Trophoblast cell (in vitro differentiated cells and primary cell): ENCODE measurements around the gene STRIP2.

Source experiments
- DNase-seq, 2 donors: peaks; one replicate each; pipeline ENCODE4 v3.0.0-alpha.2; 2016
- H2AFZ ChIP-seq: 2 replicates; pipeline ENCODE4 v1.6.1; 2013; ENCODE audit warnings: low read length, moderate library complexity, mild to moderate bottlenecking; ENCODE audit not compliant: insufficient read depth, poor library complexity
- H2AK5ac ChIP-seq: 2 replicates; pipeline ENCODE4 v1.6.1; 2013; ENCODE audit warnings: mild to moderate bottlenecking, low read length
- H2BK120ac ChIP-seq: 2 replicates; pipeline ENCODE4 v1.6.1; 2013; ENCODE audit warnings: low read length, mild to moderate bottlenecking, moderate library complexity; ENCODE audit not compliant: insufficient read depth, poor library complexity
- H2BK12ac ChIP-seq: 2 replicates; pipeline ENCODE4 v1.6.1; 2013; ENCODE audit warnings: mild to moderate bottlenecking, low read length, moderate library complexity
- H2BK5ac ChIP-seq: 2 replicates; pipeline ENCODE4 v1.6.1; 2013; ENCODE audit warnings: low read length, low read depth, moderate library complexity, mild to moderate bottlenecking; ENCODE audit not compliant: poor library complexity
- H3K14ac ChIP-seq: 2 replicates; pipeline ENCODE4 v1.6.1; 2013; ENCODE audit warnings: mild to moderate bottlenecking, low read length
- H3K18ac ChIP-seq: 2 replicates; pipeline ENCODE4 v1.6.1; 2013; ENCODE audit warnings: mild to moderate bottlenecking, low read length
- H3K23ac ChIP-seq: 2 replicates; pipeline ENCODE4 v1.6.1; 2013; ENCODE audit warnings: low read length
- H3K27ac ChIP-seq: 2 replicates; pipeline ENCODE4 v1.5.1; 2013; ENCODE audit warnings: low read depth, mild to moderate bottlenecking, inconsistent platforms, low read length, moderate library complexity
- H3K27me3 ChIP-seq: 2 replicates; pipeline ENCODE4 v1.6.1; 2013; ENCODE audit warnings: inconsistent platforms, mild to moderate bottlenecking, low read length, moderate library complexity; ENCODE audit not compliant: insufficient read depth
- H3K36me3 ChIP-seq, 2 experiments: 1 replicate in 1 of 2; 2 replicates in 1 of 2; pipeline ENCODE4 v1.6.1; 2013; ENCODE audit warnings: low read length in 2 of 2, mild to moderate bottlenecking in 2 of 2, moderate library complexity in 1 of 2; ENCODE audit not compliant: insufficient read depth in 2 of 2, control insufficient read depth in 1 of 2
- H3K4ac ChIP-seq: 2 replicates; pipeline ENCODE4 v1.6.1; 2013; ENCODE audit warnings: low read depth, mild to moderate bottlenecking, low read length, moderate library complexity
- H3K4me1 ChIP-seq, 2 experiments: 1 replicate in 1 of 2; 2 replicates in 1 of 2; pipeline ENCODE4 v1.6.1; 2013; ENCODE audit warnings: low read length in 2 of 2, mild to moderate bottlenecking in 2 of 2, moderate library complexity in 1 of 2; ENCODE audit not compliant: insufficient read depth in 2 of 2, control insufficient read depth in 1 of 2
- H3K4me2 ChIP-seq: 2 replicates; pipeline ENCODE4 v1.6.1; 2013; ENCODE audit warnings: inconsistent platforms, mild to moderate bottlenecking, low read length, moderate library complexity
- H3K4me3 ChIP-seq: 2 replicates; pipeline ENCODE4 v1.5.1; 2013; ENCODE audit warnings: mild to moderate bottlenecking, low read depth, low read length, inconsistent platforms
- H3K79me1 ChIP-seq: one replicate; pipeline ENCODE4 v1.6.1; 2013; ENCODE audit warnings: low read length
- H3K79me2 ChIP-seq: 2 replicates; pipeline ENCODE4 v1.6.1; 2013; ENCODE audit warnings: low read length, mild to moderate bottlenecking; ENCODE audit not compliant: control insufficient read depth, insufficient read depth, poor library complexity
- H3K9ac ChIP-seq: 2 replicates; pipeline ENCODE4 v1.6.1; 2013; ENCODE audit warnings: mild to moderate bottlenecking, low read length
- H3K9me3 ChIP-seq: 2 replicates; pipeline ENCODE4 v1.6.1; 2013; ENCODE audit warnings: low read depth, mild to moderate bottlenecking, control low read depth, inconsistent platforms, low read length; ENCODE audit not compliant: insufficient read depth
- H4K12ac ChIP-seq: 2 replicates; pipeline ENCODE4 v1.6.1; 2013; ENCODE audit warnings: low read depth, mild to moderate bottlenecking, low read length, moderate library complexity
- H4K8ac ChIP-seq: 2 replicates; pipeline ENCODE4 v1.6.1; 2013; ENCODE audit warnings: low read depth, mild to moderate bottlenecking, low read length, moderate library complexity
- H4K91ac ChIP-seq: one replicate; pipeline ENCODE4 v1.6.1; 2013; ENCODE audit warnings: low read depth, mild to moderate bottlenecking, low read length, moderate library complexity
- WGBS: extraction: QIAGEN DNeasy Blood & Tissue Kit; methylation state at CpG from one replicate; pipeline ENCODE4 v1.1.7; 2013; ENCODE audit warnings: missing lambda C conversion rate; ENCODE audit not compliant: insufficient read length, insufficient coverage; ENCODE audit errors: extremely low coverage; 5-methylcytosine and 5-hydroxymethylcytosine counted together

The STRIP2 gene

GRCh38 chr7:129412501-129412900, 21.7 kb upstream of the STRIP2 start:
- Histone ChIP-seq H2AK5ac (no peak overlapping the region), H3K27me3 (no peaks in the 10 kb centered on the region), H3K18ac (no peak overlapping the region), H3K4me2 (no peak overlapping the region), H2BK12ac (no peak overlapping the region), H3K4ac (no peak overlapping the region), H4K12ac (no peak overlapping the region), H2BK120ac (no peak overlapping the region), H3K23ac (no peak overlapping the region), H3K9me3 (no peaks in the 10 kb centered on the region), H2BK5ac (no peak overlapping the region), H4K91ac (no peak overlapping the region), H3K79me1 (no peaks in the 10 kb centered on the region), H3K36me3 (no peaks in the 10 kb centered on the region), H3K79me2 (no peaks in the 10 kb centered on the region), H3K27ac (no peak overlapping the region), H3K14ac (no peak overlapping the region), H3K4me1 (peaks cover 0 to 2% of the 10 kb centered on the region in 2 experiments), H2AFZ (no peak overlapping the region), H3K4me3 (no peak overlapping the region), H4K8ac (no peak overlapping the region), H3K9ac (no peak overlapping the region)
- DNase-seq, result no peak
- no CpG with 5 or more reads among the region's 4 CpGs for WGBS

GRCh38 chr7:129417073-129417472, 17.2 kb upstream of the STRIP2 start:
- no peak overlapping the region for H3K18ac ChIP-seq
- H2AK5ac ChIP-seq, result no peak overlapping the region
- H3K23ac ChIP-seq, result no peak overlapping the region
- no peak overlapping the region for H4K91ac ChIP-seq
- H3K79me1 ChIP-seq, result no peaks in the 10 kb centered on the region
- H3K4me2 ChIP-seq, result no peak overlapping the region
- no peak overlapping the region for H4K8ac ChIP-seq
- no peaks in the 10 kb centered on the region for H3K36me3 ChIP-seq
- H3K9me3 ChIP-seq, result no peaks in the 10 kb centered on the region
- no peaks in the 10 kb centered on the region for H3K27me3 ChIP-seq
- no peak overlapping the region for H3K27ac ChIP-seq
- H3K4me3 ChIP-seq, result no peak overlapping the region
- no peak overlapping the region for H3K4ac ChIP-seq
- no peaks in the 10 kb centered on the region for H3K79me2 ChIP-seq
- H3K14ac ChIP-seq, result no peak overlapping the region
- H3K9ac ChIP-seq, result no peak overlapping the region
- no peak overlapping the region for H2AFZ ChIP-seq
- no peak overlapping the region for H4K12ac ChIP-seq
- no CpG with 5 or more reads among the region's 5 CpGs for WGBS
- H3K4me1 ChIP-seq, result peaks cover 0 to 2% of the 10 kb centered on the region in 2 experiments
- no peak overlapping the region for H2BK120ac ChIP-seq
- no peak overlapping the region for H2BK5ac ChIP-seq
- H2BK12ac ChIP-seq, result no peak overlapping the region
- DNase-seq, result no peak

- Histone ChIP-seq H3K79me2 (no peaks in the 10 kb centered on the region), H3K79me1 (no peaks in the 10 kb centered on the region), H3K27me3 (no peaks in the 10 kb centered on the region), H3K36me3 (no peaks in the 10 kb centered on the region), H2AFZ (no peak overlapping the region), H2AK5ac (no peak overlapping the region), H2BK5ac (no peak overlapping the region), H3K4me1 (peaks cover 0 to 2% of the 10 kb centered on the region in 2 experiments), H3K23ac (no peak overlapping the region), H3K14ac (no peak overlapping the region), H4K12ac (no peak overlapping the region), H3K9me3 (no peaks in the 10 kb centered on the region), H3K18ac (no peak overlapping the region), H3K4me3 (no peak overlapping the region), H4K8ac (no peak overlapping the region), H2BK12ac (no peak overlapping the region), H2BK120ac (no peak overlapping the region), H3K27ac (no peak overlapping the region), H4K91ac (no peak overlapping the region), H3K4me2 (no peak overlapping the region), H3K9ac (no peak overlapping the region), H3K4ac (no peak overlapping the region)
- no peak for DNase-seq
- no CpG with 5 or more reads among the region's 2 CpGs for WGBS
Measured at GRCh38 chr7:129421717-129422250, 12.4 kb upstream of the STRIP2 start.

- no peak overlapping the region for H2AK5ac ChIP-seq
- no peaks in the 10 kb centered on the region for H3K36me3 ChIP-seq
- no peaks in the 10 kb centered on the region for H3K79me2 ChIP-seq
- H2BK5ac ChIP-seq, result no peak overlapping the region
- H3K27ac ChIP-seq, result no peak overlapping the region
- H2BK120ac ChIP-seq, result no peak overlapping the region
- H3K23ac ChIP-seq, result no peak overlapping the region
- H3K9me3 ChIP-seq, result no peaks in the 10 kb centered on the region
- H4K91ac ChIP-seq, result no peak overlapping the region
- no peaks in the 10 kb centered on the region for H3K27me3 ChIP-seq
- H3K9ac ChIP-seq, result no peak overlapping the region
- no peak overlapping the region for H3K4me3 ChIP-seq
- H3K4ac ChIP-seq, result no peak overlapping the region
- H3K14ac ChIP-seq, result no peak overlapping the region
- no peak overlapping the region for H2AFZ ChIP-seq
- no peak overlapping the region for H4K8ac ChIP-seq
- no peak for DNase-seq
- H2BK12ac ChIP-seq, result no peak overlapping the region
- H3K18ac ChIP-seq, result no peak overlapping the region
- peaks cover 4 to 5% of the 10 kb centered on the region in 2 experiments for H3K4me1 ChIP-seq
- no CpG with 5 or more reads among the region's 4 CpGs for WGBS
- H4K12ac ChIP-seq, result no peak overlapping the region
- H3K4me2 ChIP-seq, result no peak overlapping the region
- H3K79me1 ChIP-seq, result peaks cover 1% of the 10 kb centered on the region
Measured at GRCh38 chr7:129422727-129423126, 11.5 kb upstream of the STRIP2 start.
